HG03060 (cell line): ENCODE measurements around the gene DPP6.

Experiments used
- ATAC-seq: cut with Tn5 transposase; IDR thresholded peaks from one replicate; pipeline ENCODE4 v1.9.1; 2021; ENCODE audit warnings: low read depth, moderate number of reproducible peaks; ENCODE audit not compliant: unreplicated experiment

DPP6 gene

GRCh38 chr7:154438571-154439367 is 386.6 kb downstream of the DPP6 start:
- ATAC-seq = no peak

GRCh38 chr7:154440058-154440457 is 387.9 kb downstream of the DPP6 start:
- ATAC-seq = no peak

- ATAC-seq = no peak
These were observed 388.5 kb downstream of the DPP6 start for GRCh38 chr7:154440651-154441050.

- no peak for ATAC-seq
These were observed 389.6 kb downstream of the DPP6 start for GRCh38 chr7:154441811-154442210.

GRCh38 chr7:154442939-154443338 is 390.7 kb downstream of the DPP6 start:
- no peak for ATAC-seq

- ATAC-seq = no peak
These were observed 398.3 kb downstream of the DPP6 start for GRCh38 chr7:154450451-154450850.

GRCh38 chr7:154451480-154452457 is 399.6 kb downstream of the DPP6 start:
- no peak for ATAC-seq

GRCh38 chr7:154463794-154464193 is 411.6 kb downstream of the DPP6 start:
- no peak for ATAC-seq

GRCh38 chr7:154469652-154470051 is 417.5 kb downstream of the DPP6 start:
- no peak for ATAC-seq

- no peak for ATAC-seq
These were observed 420.1 kb downstream of the DPP6 start for GRCh38 chr7:154472343-154472742.

- no peak for ATAC-seq
These were observed 421.2 kb downstream of the DPP6 start for GRCh38 chr7:154473360-154473759.

GRCh38 chr7:154474903-154475520 is 422.8 kb downstream of the DPP6 start:
- no peak for ATAC-seq

GRCh38 chr7:154475864-154476263 is 423.7 kb downstream of the DPP6 start:
- no peak for ATAC-seq

GRCh38 chr7:154480817-154481216 is 428.6 kb downstream of the DPP6 start:
- no peak for ATAC-seq

GRCh38 chr7:154482863-154483262 is 430.7 kb downstream of the DPP6 start:
- no peak for ATAC-seq

GRCh38 chr7:154484406-154484805 is 432.2 kb downstream of the DPP6 start:
- ATAC-seq = no peak

- no peak for ATAC-seq
These were observed 432.7 kb downstream of the DPP6 start for GRCh38 chr7:154484943-154485342.

GRCh38 chr7:154489897-154490296 is 437.7 kb downstream of the DPP6 start:
- ATAC-seq = no peak

GRCh38 chr7:154493594-154493993 is 441.4 kb downstream of the DPP6 start:
- ATAC-seq = no peak

GRCh38 chr7:154497751-154498150 is 445.6 kb downstream of the DPP6 start:
- no peak for ATAC-seq

GRCh38 chr7:154503962-154504550 is 451.9 kb downstream of the DPP6 start:
- no peak for ATAC-seq
